GM18505 (cell line): Measurements from ENCODE around the gene IMMP2L.

ENCODE experiments used
- ATAC-seq: cut with Tn5 transposase; IDR thresholded peaks from one replicate; pipeline ENCODE4 v1.9.1; 2021; ENCODE audit not compliant: unreplicated experiment
- POLR2A ChIP-seq: IDR thresholded peaks from 4 replicates; pipeline ENCODE4 v1.6.1; 2011; ENCODE audit warnings: borderline replicate concordance; ENCODE audit not compliant: insufficient read depth, insufficient read length; ENCODE audit errors: extremely low read depth

The IMMP2L gene

DNA sequence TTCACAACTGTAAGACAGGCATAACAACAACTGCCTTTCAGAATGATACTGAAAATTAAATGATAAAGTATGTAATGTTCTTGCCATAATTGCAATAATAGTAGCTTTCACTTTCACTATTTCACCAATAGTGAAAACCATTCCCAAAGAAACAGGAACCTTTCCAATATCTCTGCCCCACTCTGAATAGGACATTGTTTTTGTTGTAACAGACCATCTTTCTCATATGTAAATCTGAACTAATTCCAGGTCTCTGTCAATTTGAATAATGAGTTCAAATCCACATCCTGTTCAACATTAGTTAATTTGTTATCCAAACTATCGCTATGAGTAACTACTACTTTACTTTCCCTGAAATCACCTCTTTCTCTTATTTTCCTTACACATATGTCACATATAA, 323.4 kb downstream of the IMMP2L start:
- no peak for TF ChIP-seq POLR2A
- ATAC-seq = no peak

DNA sequence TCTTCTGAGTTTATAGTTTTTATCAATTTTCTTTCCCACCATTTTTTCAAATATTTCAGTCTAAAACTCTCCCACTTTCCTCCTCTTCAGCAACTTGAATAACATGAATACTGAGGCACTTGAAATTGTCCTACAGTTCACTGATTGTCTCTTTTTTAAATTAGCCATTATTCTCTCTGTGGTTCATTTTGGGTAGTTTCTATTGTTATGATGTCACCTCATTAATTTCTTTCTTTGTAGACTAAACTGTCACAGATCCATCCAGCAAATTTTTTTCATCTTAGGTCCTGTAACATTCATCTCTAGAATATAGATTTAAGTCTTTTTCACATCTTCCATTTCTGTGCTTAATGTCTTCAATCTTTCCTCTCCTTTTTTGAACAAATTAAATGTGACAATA, 326.6 kb downstream of the IMMP2L start:
- ATAC-seq = no peak
- no peak for TF ChIP-seq POLR2A

DNA sequence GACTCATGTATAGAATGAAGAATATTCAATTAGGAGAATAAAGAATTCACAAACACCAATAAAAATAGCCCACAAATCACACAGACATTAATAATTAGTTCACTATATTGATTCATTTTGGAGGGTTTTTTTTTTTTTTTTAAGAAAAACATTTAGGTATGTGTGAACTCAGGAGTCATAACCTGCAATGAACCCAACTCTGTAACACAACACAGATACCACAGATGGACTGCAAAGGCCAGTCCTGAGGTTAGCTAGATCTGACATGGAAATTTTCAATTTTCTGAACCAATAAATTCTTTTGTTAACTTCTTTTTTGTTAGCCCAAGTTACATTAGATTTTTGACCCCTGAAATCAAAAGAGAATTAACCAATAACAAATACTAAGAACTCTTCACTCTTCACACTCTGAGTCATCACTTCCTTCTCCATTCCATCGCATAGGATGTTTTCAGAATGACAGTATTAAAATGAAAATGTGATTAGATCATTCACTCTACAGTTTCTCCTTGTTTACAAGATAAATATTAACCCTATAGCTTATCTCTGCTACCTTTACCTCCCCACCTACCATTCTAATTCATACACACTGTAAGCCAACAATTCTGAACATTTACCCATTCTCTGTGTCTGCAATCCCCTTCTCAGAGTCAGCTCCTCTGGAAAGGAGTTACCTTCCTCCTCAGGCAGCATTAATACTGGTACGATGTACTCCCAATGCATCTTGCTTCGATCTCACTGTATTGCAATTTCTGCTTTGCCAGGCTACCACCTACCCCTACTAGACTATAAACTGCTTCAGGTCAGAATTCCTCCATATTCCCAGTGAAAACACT, 329.8 kb downstream of the IMMP2L start:
- peak; percentile 91 for ATAC-seq
- TF ChIP-seq POLR2A = no peak

DNA sequence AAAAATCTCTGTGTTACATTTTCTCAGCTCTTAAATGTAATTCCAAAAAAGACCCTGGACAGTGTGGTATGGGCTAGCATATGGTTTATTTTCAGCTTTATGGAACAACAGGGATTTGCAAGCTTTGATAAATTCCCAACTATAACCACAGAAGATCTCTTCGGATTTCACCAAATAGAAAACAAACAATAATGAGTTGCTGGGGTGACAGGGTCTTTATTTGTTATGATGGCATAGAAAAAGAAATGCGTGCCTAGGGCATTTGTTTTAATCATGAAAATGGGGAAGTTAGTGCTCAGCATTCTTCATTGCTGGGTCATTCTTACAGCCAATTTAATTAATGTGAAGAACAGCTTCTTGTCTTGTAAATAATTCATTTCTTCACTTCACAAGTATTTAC, 332.4 kb downstream of the IMMP2L start:
- no peak for TF ChIP-seq POLR2A
- no peak for ATAC-seq

DNA sequence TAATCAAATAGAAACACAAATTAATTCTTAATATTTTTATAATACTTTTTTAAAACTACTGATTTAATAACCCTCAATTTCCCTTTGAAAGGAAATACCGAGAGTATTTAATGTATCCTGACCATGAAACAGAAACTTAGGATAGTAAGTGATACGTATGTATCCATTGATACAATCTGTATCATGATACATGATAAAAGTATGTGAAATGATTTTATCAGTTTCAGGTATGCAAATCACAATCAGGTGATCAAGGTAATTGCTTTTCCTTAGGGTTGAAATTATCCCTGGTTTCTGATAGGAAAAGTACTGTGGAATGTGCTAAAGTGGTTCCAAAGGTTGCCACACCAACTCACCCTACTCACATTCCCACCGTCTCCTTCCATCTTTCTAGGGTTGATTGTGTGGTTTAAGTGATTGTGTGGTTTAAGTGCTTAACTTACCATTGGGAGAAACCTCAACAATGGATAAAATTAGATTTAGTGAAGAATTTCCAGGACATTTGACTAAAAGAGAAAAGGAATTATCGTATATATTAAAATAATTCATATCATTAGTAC, 333.0 kb downstream of the IMMP2L start:
- no peak for ATAC-seq
- TF ChIP-seq POLR2A = no peak

DNA sequence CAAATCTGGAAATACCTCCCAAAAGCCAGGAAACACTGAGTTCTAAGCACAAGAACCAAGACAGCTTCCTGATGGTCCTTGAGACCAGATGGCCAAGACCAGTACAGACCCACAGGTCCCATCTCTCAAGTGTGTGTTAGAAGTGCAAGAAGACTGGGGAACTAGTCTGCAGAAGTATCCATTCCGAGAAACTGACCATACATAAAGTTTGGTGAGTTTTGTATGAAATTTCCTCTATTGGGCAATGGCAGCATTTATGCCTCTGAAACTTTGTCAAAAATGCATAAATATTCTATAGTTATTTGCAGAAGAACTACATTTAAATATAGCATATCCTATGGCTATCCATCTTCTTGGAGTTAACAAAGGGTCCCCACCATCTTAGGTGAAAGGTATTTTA, 333.9 kb downstream of the IMMP2L start:
- no peak for ATAC-seq
- no peak for TF ChIP-seq POLR2A

DNA sequence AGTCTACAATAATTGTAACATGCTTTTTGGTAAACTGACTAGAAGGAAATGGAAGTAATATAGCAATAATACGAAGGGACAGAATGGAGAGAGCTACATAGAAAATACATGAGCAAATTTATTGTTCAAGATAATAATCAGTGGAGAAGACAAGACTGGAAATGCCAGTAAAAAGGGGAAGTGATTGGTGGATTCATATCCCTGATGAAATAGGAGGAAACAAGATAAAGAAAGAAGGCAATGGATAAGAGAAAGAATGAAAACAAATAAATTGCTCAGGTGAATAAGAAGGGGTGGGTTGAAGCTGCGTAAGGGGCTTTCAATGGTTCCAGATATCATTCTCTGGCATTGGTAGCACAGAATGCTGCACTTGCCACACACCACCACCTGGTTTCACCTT, 335.5 kb downstream of the IMMP2L start:
- TF ChIP-seq POLR2A = no peak

DNA sequence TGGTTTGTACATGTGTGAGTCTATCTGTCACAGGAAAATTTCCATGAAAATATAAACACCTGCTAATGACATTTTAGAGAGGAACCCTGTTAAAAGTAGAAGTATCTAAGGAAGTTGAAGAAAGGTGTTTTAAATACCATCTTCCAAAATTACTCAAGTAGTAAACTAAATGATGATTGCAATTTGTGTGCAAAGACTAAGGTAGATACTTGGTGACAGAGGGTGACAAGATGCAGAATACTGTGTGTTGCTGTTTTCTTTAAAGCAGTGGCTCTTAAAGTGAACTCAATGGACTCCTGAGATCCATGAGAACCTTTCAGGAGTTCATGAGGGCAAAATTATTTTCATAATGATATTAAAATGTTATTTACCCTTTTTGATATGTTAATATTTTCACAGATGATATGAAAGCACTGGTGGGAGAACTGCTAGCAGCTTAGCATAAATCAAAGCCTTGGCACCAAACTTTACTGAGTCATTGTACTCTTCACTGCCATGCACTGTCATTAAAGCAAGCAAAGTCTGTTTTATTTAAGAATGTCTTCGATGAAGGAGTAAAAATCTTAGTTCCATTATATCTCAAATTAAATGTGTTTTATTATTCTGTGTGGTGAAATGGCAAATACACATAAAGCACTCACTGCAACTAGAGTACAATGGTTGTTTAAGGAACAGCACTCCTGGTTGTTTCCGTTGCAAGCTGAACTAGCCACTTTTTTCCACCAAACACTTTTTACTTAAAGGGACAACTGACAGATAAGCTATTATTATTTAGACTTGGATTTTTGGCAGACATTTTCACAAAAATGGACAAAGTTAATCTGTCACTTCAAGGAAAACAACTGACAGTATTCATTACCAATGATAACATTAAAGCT, 337.7 kb downstream of the IMMP2L start:
- TF ChIP-seq POLR2A = no peak
- no peak for ATAC-seq

More for the DNA sequence above, 335.5 kb downstream of the IMMP2L start:
- no peak for ATAC-seq

DNA sequence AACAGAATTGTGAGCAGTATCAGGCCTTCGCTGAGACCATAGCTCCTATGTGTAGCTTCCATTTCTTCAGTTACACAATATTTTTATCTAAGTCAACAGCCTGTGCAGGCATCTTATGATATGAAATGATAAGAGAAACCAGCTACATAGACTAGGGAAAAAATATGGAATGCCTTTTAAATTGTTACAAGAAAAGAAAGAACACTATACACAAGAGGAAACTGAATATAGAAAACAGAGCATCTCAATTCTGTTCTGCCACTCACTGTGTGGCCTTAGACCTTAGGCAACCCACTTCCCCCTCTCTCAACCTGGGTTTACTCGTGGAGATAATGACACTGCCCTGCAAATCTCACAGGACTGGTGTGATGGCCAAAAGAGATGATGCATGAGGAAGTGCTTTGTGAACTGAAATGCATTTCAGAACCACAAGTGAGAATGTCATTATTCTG, 338.5 kb downstream of the IMMP2L start:
- ATAC-seq = no peak

DNA sequence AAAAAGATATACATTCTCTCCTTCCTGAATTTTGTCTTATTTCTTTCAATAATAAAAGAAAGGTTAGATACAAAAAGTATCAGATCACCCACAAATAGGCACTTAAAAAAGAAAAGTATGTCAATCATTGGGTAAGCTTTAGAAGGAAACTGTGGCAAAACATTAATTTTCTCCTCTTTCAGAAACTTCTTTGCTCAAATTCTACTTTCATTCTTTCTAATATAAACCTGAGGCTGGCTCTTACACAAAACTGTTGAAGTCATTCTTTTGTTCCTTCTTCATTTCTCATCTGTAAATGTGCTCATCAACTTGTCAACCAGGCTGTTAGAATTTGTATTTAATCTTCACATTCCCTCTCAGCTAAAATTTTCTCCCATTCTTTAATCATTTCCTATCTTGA, 346.7 kb downstream of the IMMP2L start:
- no peak for ATAC-seq
- TF ChIP-seq POLR2A = no peak

More for the DNA sequence above, 338.5 kb downstream of the IMMP2L start:
- TF ChIP-seq POLR2A = no peak

DNA sequence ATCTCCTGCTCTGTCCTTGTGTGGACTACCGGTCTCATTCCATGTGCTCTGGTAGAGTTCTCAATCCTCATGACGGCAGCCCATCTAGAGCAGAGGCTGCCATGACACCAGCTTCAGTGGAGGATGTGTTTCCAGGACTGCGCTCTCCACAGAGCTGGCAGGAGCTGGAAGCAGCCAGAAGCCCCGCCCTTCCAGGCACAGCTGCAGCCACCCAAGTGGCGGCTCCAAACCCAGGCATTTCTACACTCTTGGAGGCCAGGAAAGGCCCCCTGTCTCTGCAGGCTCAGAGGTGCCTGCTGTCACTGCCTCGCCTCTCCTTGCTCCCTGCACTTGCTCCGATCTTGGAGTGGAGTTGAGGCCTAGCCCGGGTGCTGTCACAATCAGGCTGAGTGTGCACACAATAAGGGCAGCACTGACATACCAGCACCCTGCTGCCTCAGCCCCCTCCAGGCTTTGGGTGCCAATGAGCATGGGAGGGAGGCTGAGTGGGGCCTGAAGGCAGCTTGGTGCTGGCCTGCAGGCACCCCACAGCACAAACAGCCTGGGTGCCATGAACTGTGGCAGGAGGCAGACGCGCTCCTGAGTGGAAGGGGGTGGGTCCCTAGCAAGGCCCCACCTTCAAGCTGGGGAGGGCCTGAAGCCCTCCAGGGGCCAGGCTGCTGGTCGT, 349.3 kb downstream of the IMMP2L start:
- no peak for ATAC-seq
- no peak for TF ChIP-seq POLR2A

DNA sequence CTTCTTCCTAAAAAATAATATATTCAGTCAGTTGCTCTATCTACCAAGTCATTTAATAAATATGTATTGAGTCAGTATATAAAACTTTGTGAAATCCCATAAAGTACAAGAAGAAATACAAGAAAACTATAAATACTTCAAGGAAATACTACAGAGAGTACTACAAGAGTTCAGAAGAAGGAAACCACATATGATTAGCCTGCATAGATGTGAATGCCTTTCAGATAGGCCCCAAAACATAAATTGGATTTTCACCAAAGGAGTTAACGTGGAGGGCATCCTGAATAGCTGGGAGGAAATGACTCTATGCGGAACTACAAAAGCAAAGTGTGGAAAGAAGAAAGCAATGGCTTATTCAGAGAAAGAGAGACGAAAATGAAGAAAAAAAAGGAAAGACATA, 351.3 kb downstream of the IMMP2L start:
- ATAC-seq = no peak
- no peak for TF ChIP-seq POLR2A

DNA sequence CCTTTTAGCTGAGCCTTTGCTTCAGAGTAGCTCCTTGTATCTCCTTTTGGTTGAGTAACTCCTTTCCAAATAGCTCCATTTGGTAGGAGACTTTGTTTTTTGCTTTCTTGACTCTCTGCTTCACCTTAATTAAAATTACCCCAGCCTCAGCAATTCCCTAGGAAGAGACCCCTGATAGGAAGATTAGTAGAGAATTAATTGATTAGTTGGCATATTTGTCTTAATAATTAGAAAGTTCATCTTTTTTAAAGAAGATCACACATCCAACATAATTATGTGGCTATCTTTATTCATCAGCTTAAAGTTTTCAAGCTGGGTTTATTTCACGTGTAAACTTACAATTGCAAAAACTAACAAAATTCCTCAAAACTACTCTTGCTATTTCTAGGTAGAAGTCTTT, 352.2 kb downstream of the IMMP2L start:
- TF ChIP-seq POLR2A = no peak
- ATAC-seq = no peak
